H9 (cell line): ENCODE data around the gene ERC2. TPM values are rescaled to one million over a fixed set of nuclear protein-coding genes. Genes with fewer than 3 reads are reported as not detected.
A peak's percentile ranks its signal among the peaks of the same experiment; 100 is the strongest.

ENCODE experiments used
- DNase-seq: peaks from one replicate; pipeline ENCODE4 v3.0.0-alpha.2; 2017
- H2AFZ ChIP-seq: one replicate; pipeline ENCODE4 v1.6.1; 2013; ENCODE audit warnings: mild to moderate bottlenecking, low read length, control low read depth, moderate library complexity
- H2AK5ac ChIP-seq: 2 replicates; pipeline ENCODE4 v1.6.1; 2013; ENCODE audit warnings: low read length, control low read depth, mixed read lengths; ENCODE audit not compliant: insufficient read length
- H2BK120ac ChIP-seq: one replicate; pipeline ENCODE4 v1.6.1; 2013; ENCODE audit warnings: low read depth, mild to moderate bottlenecking, low read length, control low read depth, inconsistent platforms; ENCODE audit not compliant: poor library complexity, severe bottlenecking
- H2BK12ac ChIP-seq: 2 replicates; pipeline ENCODE4 v1.6.1; 2013; ENCODE audit warnings: low read length, control low read depth, mixed read lengths, low read depth; ENCODE audit not compliant: insufficient read length
- H2BK15ac ChIP-seq: 2 replicates; pipeline ENCODE4 v1.6.1; 2013; ENCODE audit warnings: low read depth, low read length, control low read depth
- H2BK20ac ChIP-seq: one replicate; pipeline ENCODE4 v1.6.1; 2013; ENCODE audit warnings: low read depth, mild to moderate bottlenecking, low read length, control low read depth, inconsistent platforms; ENCODE audit not compliant: poor library complexity, severe bottlenecking
- H2BK5ac ChIP-seq: 2 replicates; pipeline ENCODE4 v1.6.1; 2013; ENCODE audit warnings: low read length, control low read depth, mixed read lengths; ENCODE audit not compliant: insufficient read length
- H3K14ac ChIP-seq: 2 replicates; pipeline ENCODE4 v1.6.1; 2013; ENCODE audit warnings: low read length, control low read depth; ENCODE audit not compliant: insufficient read depth
- H3K18ac ChIP-seq: 2 replicates; pipeline ENCODE4 v1.6.1; 2013; ENCODE audit warnings: low read depth, mild to moderate bottlenecking, mixed read lengths, low read length, control low read depth; ENCODE audit not compliant: insufficient read length
- H3K23ac ChIP-seq: 2 replicates; pipeline ENCODE4 v1.6.1; 2013; ENCODE audit warnings: low read length, control low read depth, mixed read lengths, low read depth; ENCODE audit not compliant: insufficient read length
- H3K23me2 ChIP-seq: 2 replicates; pipeline ENCODE4 v1.6.1; 2013; ENCODE audit warnings: low read depth, mild to moderate bottlenecking, mixed read lengths, low read length, control low read depth; ENCODE audit not compliant: insufficient read length, poor library complexity, severe bottlenecking
- H3K27ac ChIP-seq: 2 replicates; pipeline ENCODE4 v1.5.1; 2013; ENCODE audit warnings: low read length, control low read depth, mixed read lengths, low read depth; ENCODE audit not compliant: insufficient read length
- H3K27me3 ChIP-seq: 2 replicates; pipeline ENCODE4 v1.6.1; 2013; ENCODE audit warnings: low read length, control low read depth, inconsistent platforms; ENCODE audit not compliant: insufficient read depth
- H3K4ac ChIP-seq: 2 replicates; pipeline ENCODE4 v1.6.1; 2013; ENCODE audit warnings: low read depth, mild to moderate bottlenecking, control low read depth, inconsistent platforms, low read length, moderate library complexity
- H3K4me1 ChIP-seq: 2 replicates; pipeline ENCODE4 v1.6.1; 2013; ENCODE audit warnings: low read length, control low read depth, inconsistent platforms; ENCODE audit not compliant: insufficient read depth
- H3K4me2 ChIP-seq: 2 replicates; pipeline ENCODE4 v1.6.1; 2013; ENCODE audit warnings: low read length, control low read depth, mixed read lengths; ENCODE audit not compliant: insufficient read length, insufficient read depth
- H3K56ac ChIP-seq: 2 replicates; pipeline ENCODE4 v1.6.1; 2013; ENCODE audit warnings: low read depth, mild to moderate bottlenecking, mixed read lengths, low read length, control low read depth; ENCODE audit not compliant: insufficient read length
- H3K79me1 ChIP-seq: 2 replicates; pipeline ENCODE4 v1.6.1; 2013; ENCODE audit warnings: low read depth, mild to moderate bottlenecking, moderate library complexity, low read length, control low read depth, inconsistent platforms; ENCODE audit not compliant: insufficient read depth, poor library complexity, severe bottlenecking
- H3K79me2 ChIP-seq: 2 replicates; pipeline ENCODE4 v1.6.1; 2013; ENCODE audit warnings: low read length, control low read depth, inconsistent platforms; ENCODE audit not compliant: insufficient read depth
- H3K9ac ChIP-seq: 2 replicates; pipeline ENCODE4 v1.6.1; 2013; ENCODE audit warnings: low read length, control low read depth, mixed read lengths; ENCODE audit not compliant: insufficient read length; ENCODE audit errors: extremely low read depth
- H3K9me3 ChIP-seq: one replicate; pipeline ENCODE4 v1.6.1; 2013; ENCODE audit warnings: low read depth, low read length, inconsistent platforms; ENCODE audit not compliant: control insufficient read depth
- H3T11ph ChIP-seq: one replicate; pipeline ENCODE4 v1.6.1; 2013; ENCODE audit warnings: mild to moderate bottlenecking, low read length, control low read depth, inconsistent platforms
- H4K20me1 ChIP-seq: one replicate; pipeline ENCODE4 v1.6.1; 2013; ENCODE audit not compliant: control insufficient read depth, insufficient read length, insufficient read depth
- H4K5ac ChIP-seq: 2 replicates; pipeline ENCODE4 v1.6.1; 2013; ENCODE audit warnings: low read depth, mild to moderate bottlenecking, mixed read lengths, low read length, control low read depth; ENCODE audit not compliant: insufficient read length
- H4K8ac ChIP-seq: replicated peaks from 2 replicates; pipeline ENCODE4 v1.6.1; 2013; ENCODE audit warnings: low read length, control low read depth, mixed read lengths, low read depth; ENCODE audit not compliant: insufficient read length
- H4K91ac ChIP-seq: 2 replicates; pipeline ENCODE4 v1.6.1; 2013; ENCODE audit warnings: low read depth, mild to moderate bottlenecking, moderate library complexity, mixed read lengths, low read length, control low read depth; ENCODE audit not compliant: insufficient read length
- H3K27ac Mint-ChIP-seq, 3 experiments: 2 replicates in 2 of 3; 3 replicates in 1 of 3; pipeline ENCODE4 v1.8.0; 2020 to 2021; ENCODE audit warnings: mixed read lengths in 3 of 3, mild to moderate bottlenecking in 1 of 3, moderate library complexity in 1 of 3
- H3K27me3 Mint-ChIP-seq: 2 replicates; pipeline ENCODE4 v1.8.0; 2021; ENCODE audit warnings: low read depth, mild to moderate bottlenecking, moderate library complexity, mixed read lengths
- H3K36me3 Mint-ChIP-seq, 3 experiments: 2 replicates in 2 of 3; 3 replicates in 1 of 3; pipeline ENCODE4 v1.8.0; 2020 to 2021; ENCODE audit warnings: low read depth in 3 of 3, mixed read lengths in 3 of 3; ENCODE audit not compliant: insufficient read depth in 1 of 3
- H3K4me1 Mint-ChIP-seq, 2 experiments: 2 replicates each; pipeline ENCODE4 v1.8.0; 2020; ENCODE audit warnings: mixed read lengths in 2 of 2
- H3K4me3 Mint-ChIP-seq, 2 experiments: 2 replicates in 1 of 2; 3 replicates in 1 of 2; pipeline ENCODE4 v1.8.0; 2020 to 2021; ENCODE audit warnings: mild to moderate bottlenecking in 2 of 2, mixed read lengths in 2 of 2, moderate library complexity in 1 of 2
- H3K9me3 Mint-ChIP-seq, 2 experiments: 2 replicates in 1 of 2; 3 replicates in 1 of 2; pipeline ENCODE4 v1.8.0; 2020; ENCODE audit warnings: mild to moderate bottlenecking in 2 of 2, mixed read lengths in 2 of 2, moderate library complexity in 1 of 2
- CTCF ChIP-seq: fragments of 200-600 bp; sonication (generic); conservative IDR thresholded peaks from 3 replicates; pipeline ENCODE4 v1.8.0; 2021; ENCODE audit warnings: antibody characterized with exemption, mild to moderate bottlenecking
- WGBS: extraction: QIAGEN DNeasy Blood & Tissue Kit; methylation state at CpG from one replicate; pipeline ENCODE4 v1.1.7; 2013; ENCODE audit warnings: missing lambda C conversion rate, low lambda C conversion rate, mixed read lengths; ENCODE audit not compliant: insufficient read length; ENCODE audit errors: extremely low coverage; 5-methylcytosine and 5-hydroxymethylcytosine counted together
- total RNA-seq: library from RNA; stranded (reverse); gene quantifications from 2 replicates; pipeline ENCODE4 v1.2.1, GENCODE V29; 2021

Gene ERC2
- total RNA-seq, 1 experiment from 2014 or later, result 15.4 TPM

GRCh38 chr3:55630921-55631299 is 837.4 kb downstream of the ERC2 start:
- no peak overlapping the region for H3K14ac ChIP-seq
- H2AK5ac ChIP-seq, result no peak overlapping the region
- H3K23me2 ChIP-seq, result no peaks in the 10 kb centered on the region
- no peak overlapping the region for H4K91ac ChIP-seq
- H3K79me2 ChIP-seq, result no peaks in the 10 kb centered on the region
- peaks cover 4% of the 10 kb centered on the region; the same call in 1 of the 2 replicates for H3K4me1 ChIP-seq
- H2BK20ac ChIP-seq, result no peak overlapping the region
- DNase-seq, result no peak
- H3K18ac ChIP-seq, result no peak overlapping the region
- no peaks in the 10 kb centered on the region for H3K9me3 ChIP-seq
- no peak overlapping the region for H3T11ph ChIP-seq
- Mint-ChIP-seq H3K4me3 (no peak overlapping the region), H3K27ac (no peak overlapping the region), H3K36me3 (no peaks in the 10 kb centered on the region), H3K4me1 (peaks cover 7 to 8% of the 10 kb centered on the region in 2 experiments), H3K27me3 (no peaks in the 10 kb centered on the region), H3K9me3 (no peaks in the 10 kb centered on the region)
- no peak overlapping the region for H3K4me2 ChIP-seq
- no peak overlapping the region for H2BK15ac ChIP-seq
- no peak overlapping the region for H2BK12ac ChIP-seq
- H3K56ac ChIP-seq, result no peak overlapping the region
- no peak overlapping the region for H2AFZ ChIP-seq
- no peak overlapping the region for H2BK5ac ChIP-seq
- no peak overlapping the region for H2BK120ac ChIP-seq
- H4K20me1 ChIP-seq, result no peaks in the 10 kb centered on the region
- no peaks in the 10 kb centered on the region for H3K79me1 ChIP-seq
- H4K5ac ChIP-seq, result no peak overlapping the region
- H3K23ac ChIP-seq, result no peak overlapping the region
- WGBS, result no CpG with 5 or more reads among the region's 1 CpG
- no peak overlapping the region for H3K27ac ChIP-seq
- no peak overlapping the region for H4K8ac ChIP-seq
- TF ChIP-seq CTCF, result 0 out of 3 replicates have a peak, but pooled peaks have one; percentile 18
- H3K4ac ChIP-seq, result no peak overlapping the region
- no peaks in the 10 kb centered on the region for H3K27me3 ChIP-seq
- H3K9ac ChIP-seq, result no peak overlapping the region
